ENCODE results near the gene TIMM44. TPM values are rescaled to one million over a fixed set of nuclear protein-coding genes. Genes with fewer than 3 reads are reported as not detected.
A peak's percentile ranks its signal among the peaks of the same experiment; 100 is the strongest.

The TIMM44 gene
- total and polyA plus RNA-seq, 10 of the 15 experiments (the other 5 are each of a cell fraction or from before 2014, with no cell fraction given) = 6.6 to 90.7 (median 57.6) TPM

GRCh38 chr19:7982103-7982502 lies 38.6 kb upstream of the TIMM44 start:
- RAD21 ChIA-PET (ENCODE audit: unreplicated experiment) = no interaction called here
- 87% methylated on average over 9 of the region's 10 CpGs for WGBS (ENCODE audit: insufficient coverage, insufficient replicate concordance, low lambda C conversion rate, missing lambda C conversion rate)

GRCh38 chr19:7981661-7982060 lies 38.2 kb upstream of the TIMM44 start:
- H3K27ac ChIP-seq (ENCODE audit: control insufficient read depth, insufficient read depth) = no peak overlapping the region
- RAD21 ChIA-PET (ENCODE audit: unreplicated experiment) = no interaction called here
- H3K4me2 ChIP-seq (ENCODE audit: control insufficient read depth, insufficient read depth) = no peak overlapping the region
- intact Hi-C loops (cut with micrococcal nuclease; ENCODE audit: unreplicated experiment) (no loop called here), in situ Hi-C loops (cut with MboI) (no loop called here)
- H2AFZ ChIP-seq (ENCODE audit: control insufficient read depth, low read depth, low read length) = no peak overlapping the region
- peaks cover 26 to 66% of the 10 kb centered on the region in 2 experiments for H3K36me3 ChIP-seq (ENCODE audit: control insufficient read depth in 2 of 2, insufficient read depth in 2 of 2, low read length in 1 of 2)
- no TSS peak for BruUV-seq (replicated peaks)
- H3K79me2 ChIP-seq (ENCODE audit: control insufficient read depth, insufficient read depth, low read length) = no peaks in the 10 kb centered on the region; the same call in none of the 2 replicates
- no peak for DNase-seq (ENCODE audit: low read depth, low spot score)
- TF ChIP-seq NFXL1 (IDR thresholded peaks at IDR 0.05; ENCODE audit: borderline replicate concordance) (no peak), POLR2A (IDR thresholded peaks at IDR 0.05; ENCODE audit: low read depth, low read length) (peak; percentile 35; the same call in 1 of the 2 replicates)
- SMC1A ChIA-PET (ENCODE audit: uncharacterized antibody, unreplicated experiment) = no interaction called here
- no peaks in the 10 kb centered on the region for H3K9me3 ChIP-seq (replicated peaks; ENCODE audit: control insufficient read depth, insufficient read depth, low read length)
- peaks cover 4% of the 10 kb centered on the region; the same call in 1 of the 2 replicates for H4K20me1 ChIP-seq (ENCODE audit: control insufficient read depth, insufficient read depth)
- 89% methylated on average over 7 of the region's 7 CpGs for WGBS (ENCODE audit: insufficient coverage, insufficient replicate concordance, low lambda C conversion rate, missing lambda C conversion rate)
- no peaks in the 10 kb centered on the region; the same call in 1 of the 2 replicates for H3K4me1 ChIP-seq (ENCODE audit: control insufficient read depth, insufficient read depth, low read length)
- POLR2A ChIA-PET = interaction anchor here (0.6 kb wide), 1 partner anchor 55 kb away, joined by 3 read pairs; no protein-coding TSS in a partner anchor
- ATAC-seq = no peak
- no peak for FAIRE-seq
- no peaks in the 10 kb centered on the region for H3K27me3 ChIP-seq (replicated peaks in 1 of 2; ENCODE audit: control insufficient read depth in 2 of 2, insufficient read depth in 2 of 2, low read length in 1 of 2)
- H3K4me3 ChIP-seq = no peak overlapping the region
- CTCF ChIA-PET = no interaction called here
- H3K9ac ChIP-seq (ENCODE audit: control insufficient read depth, insufficient read depth, low read length) = no peak overlapping the region

More at GRCh38 chr19:7982103-7982502, 38.6 kb upstream of the TIMM44 start:
- peaks cover 26 to 66% of the 10 kb centered on the region in 2 experiments for H3K36me3 ChIP-seq (ENCODE audit: control insufficient read depth in 2 of 2, insufficient read depth in 2 of 2, low read length in 1 of 2)
- no peaks in the 10 kb centered on the region for H3K27me3 ChIP-seq (replicated peaks in 1 of 2; ENCODE audit: control insufficient read depth in 2 of 2, insufficient read depth in 2 of 2, low read length in 1 of 2)
- CTCF ChIA-PET = no interaction called here
- no peaks in the 10 kb centered on the region for H3K9me3 ChIP-seq (replicated peaks; ENCODE audit: control insufficient read depth, insufficient read depth, low read length)
- H3K4me2 ChIP-seq (ENCODE audit: control insufficient read depth, insufficient read depth) = no peak overlapping the region
- TF ChIP-seq POLR2A (IDR thresholded peaks at IDR 0.05; ENCODE audit: low read depth, low read length) (0 out of 2 replicates have a peak, but pooled peaks have one; percentile 15), TCF7 (IDR thresholded peaks at IDR 0.05; ENCODE audit: borderline replicate concordance) (no peak)
- no peak for DNase-seq (ENCODE audit: low read depth, low spot score)
- in situ Hi-C loops (cut with MboI) = no loop called here
- no peak for FAIRE-seq
- H3K27ac ChIP-seq (ENCODE audit: control insufficient read depth, insufficient read depth) = no peak overlapping the region
- SMC1A ChIA-PET (ENCODE audit: uncharacterized antibody, unreplicated experiment) = no interaction called here
- no peaks in the 10 kb centered on the region; the same call in 1 of the 2 replicates for H3K4me1 ChIP-seq (ENCODE audit: control insufficient read depth, insufficient read depth, low read length)
- no TSS peak for BruUV-seq (replicated peaks)
- H4K20me1 ChIP-seq (ENCODE audit: control insufficient read depth, insufficient read depth) = peaks cover 4% of the 10 kb centered on the region; the same call in 1 of the 2 replicates
- H3K4me3 ChIP-seq = no peak overlapping the region
- POLR2A ChIA-PET = interaction anchor here (0.6 kb wide), 1 partner anchor 55 kb away, joined by 3 read pairs; no protein-coding TSS in a partner anchor
- intact Hi-C loops (cut with micrococcal nuclease; ENCODE audit: unreplicated experiment) = no loop called here
- no peak for ATAC-seq
- no peaks in the 10 kb centered on the region; the same call in none of the 2 replicates for H3K79me2 ChIP-seq (ENCODE audit: control insufficient read depth, insufficient read depth, low read length)
- no peak overlapping the region for H3K9ac ChIP-seq (ENCODE audit: control insufficient read depth, insufficient read depth, low read length)
- H2AFZ ChIP-seq (ENCODE audit: control insufficient read depth, low read depth, low read length) = no peak overlapping the region

All from GM12878 (cell line).